HG03095 (cell line): Measurements from ENCODE around the gene RRAS.
"Not testable (repeated sequence)": the region's sequence is repeated elsewhere in the genome, so short reads cannot be mapped to it uniquely, and the experiment has no call there.

Source experiments
- ATAC-seq: cut with Tn5 transposase; IDR thresholded peaks from one replicate; pipeline ENCODE4 v1.9.1; 2021; ENCODE audit warnings: moderate library complexity; ENCODE audit not compliant: unreplicated experiment

Gene RRAS

DNA sequence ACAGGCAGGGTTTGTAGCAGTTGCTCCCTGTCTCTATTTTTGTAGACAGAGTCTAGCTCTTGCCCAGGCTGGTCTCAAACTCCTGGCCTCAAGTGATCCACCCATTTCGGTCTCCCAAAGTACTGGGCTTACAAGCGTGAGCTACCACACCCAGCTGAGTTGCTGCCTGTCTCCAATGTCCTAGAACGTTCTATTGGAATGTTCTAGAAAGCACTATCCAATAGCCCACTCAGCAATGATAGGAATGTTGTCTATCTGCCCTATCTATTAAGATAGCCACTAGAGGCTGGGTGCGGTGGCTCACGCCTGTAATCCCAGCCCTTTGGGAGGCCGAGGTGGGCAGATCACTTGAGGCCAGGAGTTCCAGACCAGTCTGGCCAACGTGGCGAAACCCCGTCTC lies 6.7 kb downstream of the RRAS start:
- not testable (repeated sequence) for ATAC-seq

DNA sequence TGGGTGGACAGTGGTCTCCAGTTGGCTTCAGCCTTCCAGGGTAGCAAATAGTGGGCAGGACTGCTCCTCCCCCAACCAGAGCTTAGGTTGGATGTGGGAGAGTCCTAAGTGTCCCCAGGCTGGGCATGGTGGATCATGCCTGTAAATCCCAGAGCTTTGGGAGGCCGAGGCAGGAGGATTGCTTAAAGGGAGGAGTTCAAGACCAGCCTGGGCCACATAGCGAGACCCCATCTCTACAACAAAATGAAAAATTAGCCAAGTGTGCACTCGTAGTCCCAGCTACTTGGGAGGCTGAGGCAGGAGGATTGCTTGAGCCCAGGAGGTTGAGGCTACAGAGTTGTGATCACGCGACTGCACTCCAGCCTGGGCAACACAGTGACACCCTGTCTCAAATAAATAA lies 7.4 kb downstream of the RRAS start:
- ATAC-seq, result no peak

- ATAC-seq, result no peak
Observed at GRCh38 chr19:49631610-49632192, 8.2 kb downstream of the RRAS start.

DNA sequence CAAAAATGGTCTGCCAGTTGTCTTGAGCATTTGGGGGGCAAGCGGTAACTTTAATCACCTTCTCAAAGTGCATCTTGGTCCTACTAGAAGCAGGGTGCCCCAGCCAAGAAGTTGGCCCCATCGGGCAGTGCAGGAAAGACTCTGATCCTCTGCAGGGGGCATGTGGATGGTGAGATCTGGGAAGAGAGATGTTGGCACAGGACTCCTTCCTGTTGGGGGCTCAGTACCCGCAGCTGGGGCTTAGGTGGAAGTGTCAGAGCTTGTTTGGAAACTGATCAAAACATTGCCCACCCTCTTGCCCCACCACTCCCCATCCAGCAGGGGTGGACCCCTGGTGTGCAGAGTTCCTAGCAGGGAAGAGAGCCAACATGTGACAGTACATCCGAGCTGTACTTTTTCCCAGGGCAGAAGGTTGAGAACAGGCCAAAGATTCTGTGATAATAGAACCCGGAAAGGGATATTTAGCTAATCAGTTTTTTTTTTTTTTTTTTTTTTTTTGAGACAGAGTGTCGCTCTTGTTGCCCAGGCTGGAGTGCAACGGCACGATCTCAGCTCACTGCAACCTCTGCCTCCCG lies 8.8 kb downstream of the RRAS start:
- no peak for ATAC-seq

- ATAC-seq, result no peak
Observed at GRCh38 chr19:49629659-49630058, 10.3 kb downstream of the RRAS start.

DNA sequence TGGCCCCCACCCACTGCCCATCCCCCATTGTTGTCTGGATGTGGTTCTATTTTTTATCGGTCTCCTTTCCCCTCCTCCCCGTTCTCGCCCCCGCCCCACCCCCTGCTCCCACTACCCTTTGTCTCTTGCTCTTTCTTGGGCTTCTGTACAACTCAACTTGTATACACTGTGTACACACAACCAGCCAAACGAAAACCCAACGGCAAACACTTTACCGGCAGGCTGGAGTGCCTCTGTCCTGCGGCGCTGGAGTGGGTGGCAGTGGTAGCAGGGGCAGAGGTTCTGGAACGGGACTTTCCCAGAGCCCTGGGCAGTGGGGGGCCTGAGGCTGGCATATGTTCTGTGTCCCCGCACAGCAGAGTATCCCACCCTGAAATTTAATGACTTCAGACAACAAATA lies 13.7 kb downstream of the RRAS start:
- ATAC-seq, result no peak

- ATAC-seq, result no peak
Observed at GRCh38 chr19:49624967-49625910, 14.7 kb downstream of the RRAS start.

GRCh38 chr19:49617860-49618259 lies 22.1 kb downstream of the RRAS start:
- not testable (repeated sequence) for ATAC-seq

- no peak for ATAC-seq
Observed at GRCh38 chr19:49616945-49617344, 23.0 kb downstream of the RRAS start.

GRCh38 chr19:49616532-49616931 lies 23.4 kb downstream of the RRAS start:
- no peak for ATAC-seq

DNA sequence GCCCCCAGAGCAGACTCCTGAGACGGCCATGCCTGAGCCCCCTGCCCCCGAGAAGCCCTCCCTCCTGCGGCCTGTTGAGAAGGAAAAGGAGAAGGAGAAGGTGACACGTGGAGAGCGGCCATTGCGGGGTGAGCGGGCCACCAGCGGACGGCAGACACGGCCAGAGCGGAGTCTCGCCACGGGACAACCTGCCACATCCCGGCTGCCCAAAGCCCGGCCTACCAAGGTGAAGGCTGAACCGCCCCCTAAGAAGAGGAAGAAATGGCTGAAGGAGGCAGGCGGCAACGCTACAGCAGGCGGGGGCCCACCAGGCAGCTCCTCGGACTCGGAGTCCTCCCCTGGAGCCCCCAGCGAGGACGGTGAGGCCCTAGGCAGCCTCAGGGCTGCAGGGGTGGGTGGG lies 24.1 kb downstream of the RRAS start:
- ATAC-seq, result no peak

- ATAC-seq, result no peak
Observed at GRCh38 chr19:49614096-49614833, 25.7 kb downstream of the RRAS start.

DNA sequence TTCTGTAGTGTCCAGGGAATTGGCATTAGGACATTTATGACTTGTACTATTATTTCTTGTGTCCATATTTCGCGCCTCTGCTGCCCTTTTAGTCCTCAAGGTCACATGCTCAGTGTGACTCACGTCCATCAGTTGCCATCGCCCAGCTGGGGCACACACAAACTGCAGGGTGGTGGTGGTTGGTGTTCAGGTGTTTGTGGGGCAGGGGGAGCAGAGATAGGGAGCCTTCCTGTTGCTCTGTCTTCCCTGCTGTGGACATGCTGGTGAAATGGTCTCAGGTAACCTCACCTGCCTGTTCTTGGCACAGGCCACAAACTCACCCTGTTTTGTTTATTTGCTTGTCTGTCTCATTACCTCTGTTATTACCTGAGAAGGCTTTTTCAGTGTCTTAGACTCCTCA lies 26.6 kb downstream of the RRAS start:
- ATAC-seq, result no peak

GRCh38 chr19:49609499-49610092 lies 30.3 kb downstream of the RRAS start:
- no peak for ATAC-seq

- no peak for ATAC-seq
Observed at GRCh38 chr19:49605605-49606004, 34.3 kb downstream of the RRAS start.

DNA sequence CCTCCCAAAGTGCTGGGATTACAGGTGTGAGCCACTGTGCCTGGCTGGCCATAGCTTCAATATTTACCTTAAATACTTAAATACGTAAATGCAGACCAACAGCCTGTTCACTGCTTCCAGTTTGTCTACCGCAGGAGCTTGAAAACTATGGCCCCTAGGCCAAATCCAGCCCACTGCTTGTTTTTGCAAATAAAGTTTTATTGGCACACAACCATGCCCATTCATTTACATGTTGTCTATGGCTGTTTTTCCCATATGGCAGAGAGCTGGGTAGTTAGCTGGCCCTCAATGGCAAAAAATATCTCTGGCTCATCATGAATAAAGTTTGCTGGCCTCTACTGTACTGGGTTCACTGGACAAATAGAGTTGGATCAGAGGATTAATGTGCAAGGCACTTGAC lies 37.1 kb downstream of the RRAS start:
- ATAC-seq, result no peak

GRCh38 chr19:49601482-49602038 lies 38.4 kb downstream of the RRAS start:
- no peak for ATAC-seq

GRCh38 chr19:49599378-49600295 lies 40.3 kb downstream of the RRAS start:
- no peak for ATAC-seq

- no peak for ATAC-seq
Observed at GRCh38 chr19:49597703-49597974, 42.3 kb downstream of the RRAS start.
